HL-60 (cell line): ENCODE data around the gene LRRC71.

Experiments
- DNase-seq, 2 experiments: peaks; one replicate each; pipeline ENCODE4 v3.0.0-alpha.2; 2010 to 2020; ENCODE audit warnings: low read depth in 1 of 2, low spot score in 1 of 2
- H3K27ac ChIP-seq: fragments of 250-450 bp; sonication (Bioruptor Pico); replicated peaks from 2 replicates; pipeline ENCODE4 v1.5.1; 2020; ENCODE audit warnings: mild to moderate bottlenecking, moderate library complexity
- H3K27me3 ChIP-seq: fragments of 250-450 bp; sonication (Bioruptor Pico); 2 replicates; pipeline ENCODE4 v1.5.1; 2021; ENCODE audit warnings: mild to moderate bottlenecking, moderate library complexity; ENCODE audit not compliant: insufficient read depth, poor library complexity, severe bottlenecking
- H3K4me3 ChIP-seq: replicated peaks from 2 replicates; pipeline ENCODE4 v1.5.1; 2011; ENCODE audit warnings: mild to moderate bottlenecking, control low read depth, low read length; ENCODE audit not compliant: insufficient read depth
- CTCF ChIP-seq: IDR thresholded peaks from one replicate; pipeline ENCODE4 v1.5.1; 2011; ENCODE audit warnings: low read length, control low read depth, inconsistent platforms; ENCODE audit not compliant: insufficient read depth
- GABPA ChIP-seq: IDR thresholded peaks from 2 replicates; pipeline ENCODE4 v1.6.1; 2012; ENCODE audit warnings: low read depth
- POLR2AphosphoS5 ChIP-seq: IDR thresholded peaks from 2 replicates; pipeline ENCODE4 v1.6.1; 2012; ENCODE audit warnings: low read depth
- REST ChIP-seq: IDR thresholded peaks from 2 replicates; pipeline ENCODE4 v1.6.1; 2012; ENCODE audit warnings: low read depth; ENCODE audit not compliant: insufficient replicate concordance
- SPI1 ChIP-seq: IDR thresholded peaks from 2 replicates; pipeline ENCODE4 v1.6.1; 2012; ENCODE audit warnings: low read depth, mild to moderate bottlenecking, borderline replicate concordance

Gene LRRC71

GRCh38 chr1:156970017-156970416 is 49.6 kb downstream of the LRRC71 start:
- TF ChIP-seq CTCF, result peak; percentile 2
- no peak for TF ChIP-seq GABPA
- Histone ChIP-seq H3K27me3 (no peaks in the 10 kb centered on the region), H3K27ac (no peak overlapping the region), H3K4me3 (no peak overlapping the region)
- no peak for DNase-seq

GRCh38 chr1:156973417-156973816 is 53.0 kb downstream of the LRRC71 start:
- TF ChIP-seq POLR2AphosphoS5 (no peak), CTCF (no peak), SPI1 (no peak), GABPA (no peak), REST (no peak)
- Histone ChIP-seq H3K27me3 (no peaks in the 10 kb centered on the region), H3K4me3 (no peak overlapping the region), H3K27ac (no peak overlapping the region)
- no peak for DNase-seq

- no peak overlapping the region for H3K4me3 ChIP-seq
- H3K27ac ChIP-seq, result no peak overlapping the region
- no peaks in the 10 kb centered on the region for H3K27me3 ChIP-seq
- DNase-seq, result no peak
- no peak for TF ChIP-seq POLR2AphosphoS5
- TF ChIP-seq GABPA, result no peak
- TF ChIP-seq SPI1, result no peak
- TF ChIP-seq REST, result no peak
- TF ChIP-seq CTCF, result no peak
Observed at GRCh38 chr1:156975084-156975483, 54.7 kb downstream of the LRRC71 start.

- H3K27me3 ChIP-seq, result no peaks in the 10 kb centered on the region
- DNase-seq, result no peak
- no peak overlapping the region for H3K27ac ChIP-seq
- no peak overlapping the region for H3K4me3 ChIP-seq
- TF ChIP-seq GABPA (no peak), REST (no peak), SPI1 (no peak), CTCF (no peak), POLR2AphosphoS5 (no peak)
Observed at GRCh38 chr1:156980551-156980950, 60.1 kb downstream of the LRRC71 start.
